H1 (cell line): ENCODE measurements around the gene PPME1. TPM values are rescaled to one million over a fixed set of nuclear protein-coding genes. Genes with fewer than 3 reads are reported as not detected.

Experiments used
- CTCF ChIA-PET: fragments of 300-600 bp; sonication (Branson Sonifier 250); formaldehyde crosslinking; loops from one replicate; lab custom pipeline; 2021; ENCODE audit not compliant: partially characterized antibody; lab: Charles Lee
- POLR2A ChIA-PET: fragments of 300-600 bp; sonication (Branson Sonifier 250); formaldehyde crosslinking; loops from one replicate; lab custom pipeline; 2021; ENCODE audit warnings: inconsistent platforms; ENCODE audit not compliant: partially characterized antibody; lab: Charles Lee
- DNase-seq, 2 experiments: peaks; one replicate each; pipeline versions ENCODE4 v3.0.0 to v3.0.0-alpha.2; 2010 to 2022; ENCODE audit warnings: low spot score in 2 of 2, low read depth in 1 of 2, mixed read lengths in 1 of 2
- FAIRE-seq: peaks from 2 replicates; lab custom pipeline; 2011; peaks lifted over from hg19 to GRCh38; lab: Jason Lieb, UNC
- H2AFZ ChIP-seq: 2 replicates; pipeline ENCODE4 v1.8.1; 2012; ENCODE audit warnings: low read length, inconsistent platforms
- H2AK5ac ChIP-seq: 2 replicates; pipeline ENCODE4 v1.6.1; 2013; ENCODE audit warnings: low read depth, low read length
- H2BK120ac ChIP-seq: replicated peaks from 2 replicates; pipeline ENCODE3; 2013; ENCODE audit warnings: low read depth, low read length, inconsistent platforms
- H2BK12ac ChIP-seq: 2 replicates; pipeline ENCODE4 v1.6.1; 2013; ENCODE audit warnings: low read depth, low read length
- H2BK15ac ChIP-seq: 2 replicates; pipeline ENCODE4 v1.6.1; 2013; ENCODE audit warnings: low read length
- H2BK20ac ChIP-seq: 2 replicates; pipeline ENCODE4 v1.6.1; 2013; ENCODE audit warnings: low read length
- H2BK5ac ChIP-seq: 2 replicates; pipeline ENCODE4 v1.6.1; 2013; ENCODE audit warnings: low read depth, low read length
- H3K14ac ChIP-seq: 2 replicates; pipeline ENCODE4 v1.6.1; 2013; ENCODE audit warnings: inconsistent platforms; ENCODE audit not compliant: insufficient read length
- H3K18ac ChIP-seq: 2 replicates; pipeline ENCODE4 v1.6.1; 2013; ENCODE audit warnings: low read length; ENCODE audit errors: extremely low read depth
- H3K23ac ChIP-seq: 2 replicates; pipeline ENCODE4 v1.6.1; 2013; ENCODE audit warnings: inconsistent platforms; ENCODE audit not compliant: insufficient read length
- H3K23me2 ChIP-seq: 2 replicates; pipeline ENCODE4 v1.6.1; 2013; ENCODE audit warnings: low read depth, low read length
- H3K27ac ChIP-seq: 2 replicates; pipeline ENCODE4 v1.6.1; 2011; ENCODE audit warnings: low read depth, low read length, inconsistent platforms
- H3K27me3 ChIP-seq, 4 experiments: replicated peaks in 1 of 4; 1 replicate in 1 of 4; 2 replicates in 3 of 4; pipeline versions ENCODE4 v1.6.1 to v1.8.1; 2011 to 2013; ENCODE audit warnings: low read length in 3 of 4, mild to moderate bottlenecking in 3 of 4, inconsistent platforms in 2 of 4, mixed read lengths in 2 of 4, moderate library complexity in 1 of 4; ENCODE audit not compliant: control insufficient read depth in 3 of 4, insufficient read depth in 3 of 4; ENCODE audit errors: extremely low read depth in 1 of 4
- H3K36me3 ChIP-seq, 4 experiments: 2 replicates each; pipeline versions ENCODE4 v1.6.1 to v1.8.1; 2011 to 2013; ENCODE audit warnings: mild to moderate bottlenecking in 4 of 4, low read length in 3 of 4, moderate library complexity in 2 of 4, control low read depth in 1 of 4, inconsistent platforms in 1 of 4; ENCODE audit not compliant: insufficient read depth in 4 of 4, control insufficient read depth in 2 of 4
- H3K4ac ChIP-seq: replicated peaks from 2 replicates; pipeline ENCODE3; 2013; ENCODE audit warnings: low read length, low read depth, mixed read lengths, inconsistent platforms; ENCODE audit not compliant: insufficient read length
- H3K4me1 ChIP-seq, 4 experiments: replicated peaks in 1 of 4; 1 replicate in 1 of 4; 2 replicates in 3 of 4; pipeline versions ENCODE4 v1.6.1 to v1.8.1; 2011 to 2013; ENCODE audit warnings: low read length in 3 of 4, inconsistent platforms in 2 of 4, mixed read lengths in 1 of 4; ENCODE audit not compliant: insufficient read depth in 4 of 4, control insufficient read depth in 3 of 4
- H3K4me2 ChIP-seq, 2 experiments: 2 replicates each; pipeline versions ENCODE4 v1.6.1 to v1.8.1; 2011 to 2013; ENCODE audit warnings: low read depth in 2 of 2, low read length in 2 of 2, control low read depth in 1 of 2, inconsistent platforms in 1 of 2, mild to moderate bottlenecking in 1 of 2; ENCODE audit not compliant: insufficient read depth in 1 of 2
- H3K4me3 ChIP-seq, 4 experiments: fragments of 200-600, 300-600 bp in 1 of 4; sonication (generic), shearing (Covaris generic), sonication (Bioruptor Twin) in 1 of 4; 2 replicates each; pipeline versions ENCODE4 v1.5.1 to v1.8.1; 2011 to 2016; ENCODE audit warnings: low read length in 4 of 4, low read depth in 3 of 4, control low read depth in 2 of 4, inconsistent platforms in 2 of 4, mild to moderate bottlenecking in 2 of 4, mixed read lengths in 1 of 4, moderate library complexity in 1 of 4; ENCODE audit not compliant: insufficient read depth in 2 of 4; ENCODE audit errors: extremely low read depth in 1 of 4
- H3K56ac ChIP-seq: replicated peaks from 2 replicates; pipeline ENCODE3; 2013; ENCODE audit warnings: low read depth, mild to moderate bottlenecking, mixed read lengths, low read length, inconsistent platforms; ENCODE audit not compliant: insufficient read length
- H3K79me1 ChIP-seq: 2 replicates; pipeline ENCODE4 v1.6.1; 2013; ENCODE audit warnings: low read depth, low read length, control low read depth
- H3K79me2 ChIP-seq, 2 experiments: 2 replicates each; pipeline versions ENCODE4 v1.6.1 to v1.8.1; 2012 to 2013; ENCODE audit warnings: low read length in 2 of 2, mild to moderate bottlenecking in 2 of 2, inconsistent platforms in 1 of 2; ENCODE audit not compliant: insufficient read depth in 2 of 2, control insufficient read depth in 1 of 2
- H3K9ac ChIP-seq, 4 experiments: replicated peaks in 1 of 4; 1 replicate in 1 of 4; 2 replicates in 3 of 4; pipeline versions ENCODE4 v1.6.1 to v1.8.1; 2011 to 2013; ENCODE audit warnings: low read depth in 3 of 4, low read length in 3 of 4, control low read depth in 2 of 4, mild to moderate bottlenecking in 2 of 4, moderate library complexity in 2 of 4, inconsistent platforms in 1 of 4; ENCODE audit errors: extremely low read depth in 1 of 4
- H3K9me3 ChIP-seq, 2 experiments: 2 replicates each; pipeline versions ENCODE4 v1.6.1 to v1.8.1; 2012 to 2013; ENCODE audit warnings: mild to moderate bottlenecking in 2 of 2, moderate library complexity in 2 of 2, control low read depth in 1 of 2, inconsistent platforms in 1 of 2, low read depth in 1 of 2, low read length in 1 of 2, mixed read lengths in 1 of 2; ENCODE audit not compliant: insufficient read depth in 2 of 2
- H4K20me1 ChIP-seq, 2 experiments: replicated peaks in 1 of 2; 2 replicates each; pipeline versions ENCODE3 to v1.8.1; 2011 to 2013; ENCODE audit warnings: inconsistent platforms in 2 of 2, low read length in 2 of 2, mild to moderate bottlenecking in 1 of 2; ENCODE audit not compliant: insufficient read depth in 2 of 2, control insufficient read depth in 1 of 2
- H4K5ac ChIP-seq: 2 replicates; pipeline ENCODE4 v1.6.1; 2013; ENCODE audit warnings: low read length, low read depth, mixed read lengths, inconsistent platforms; ENCODE audit not compliant: insufficient read length
- H4K8ac ChIP-seq: 2 replicates; pipeline ENCODE4 v1.8.0; 2013; ENCODE audit warnings: mild to moderate bottlenecking, moderate library complexity, low read length, inconsistent platforms; ENCODE audit not compliant: insufficient read depth; ENCODE audit errors: extremely low read depth
- H4K91ac ChIP-seq: replicated peaks from 2 replicates; pipeline ENCODE3; 2013; ENCODE audit warnings: low read length, mixed read lengths, inconsistent platforms; ENCODE audit not compliant: insufficient read length
- NANOG ChIP-seq: IDR thresholded peaks from 2 replicates; pipeline ENCODE4 v1.6.1; 2011; ENCODE audit warnings: low read length, low read depth, mild to moderate bottlenecking, inconsistent platforms; ENCODE audit not compliant: insufficient read depth, poor library complexity, severe bottlenecking
- POLR2AphosphoS5 ChIP-seq: IDR thresholded peaks from 2 replicates; pipeline ENCODE4 v1.6.1; 2011; ENCODE audit warnings: low read depth, low read length
- RAD21 ChIP-seq, 2 experiments: IDR thresholded peaks in 1 of 2; conservative IDR thresholded peaks in 1 of 2; 2 replicates each; pipeline ENCODE4 v1.6.1; 2011; ENCODE audit warnings: low read depth in 2 of 2, low read length in 2 of 2, improper control_type of control experiment in 1 of 2, inconsistent platforms in 1 of 2, mild to moderate bottlenecking in 1 of 2, moderate library complexity in 1 of 2
- RXRA ChIP-seq: IDR thresholded peaks from 2 replicates; pipeline ENCODE4 v1.6.1; 2011; ENCODE audit warnings: low read depth, mild to moderate bottlenecking, low read length, moderate library complexity; ENCODE audit not compliant: insufficient read depth
- SAP30 ChIP-seq: fragments of 300-600 bp; sonication (generic); IDR thresholded peaks from 2 replicates; pipeline ENCODE4 v1.7.1; 2012; ENCODE audit warnings: low read length, moderate library complexity, mild to moderate bottlenecking, inconsistent platforms; ENCODE audit not compliant: insufficient read depth, insufficient replicate concordance
- ZNF274 ChIP-seq: IDR thresholded peaks from 2 replicates; pipeline ENCODE4 v1.7.0; 2012; ENCODE audit warnings: low read length, borderline replicate concordance; ENCODE audit errors: extremely low read depth
- WGBS, 2 experiments: shearing (Covaris generic) in 1 of 2; methylation state at CpG; one replicate each; pipeline versions ENCODE4 v1.1.6 to v1.1.7; 2013 to 2015; ENCODE audit warnings: low lambda C conversion rate in 2 of 2, mixed read lengths in 2 of 2, inconsistent platforms in 1 of 2, low coverage in 1 of 2, missing lambda C conversion rate in 1 of 2; ENCODE audit not compliant: insufficient replicate concordance in 2 of 2, insufficient coverage in 1 of 2, insufficient read length in 1 of 2; ENCODE audit errors: extremely low coverage in 1 of 2, missing lambda C conversion rate in 1 of 2; 5-methylcytosine and 5-hydroxymethylcytosine counted together
- polyA plus RNA-seq, 7 experiments: library from polyadenylated mRNA; depleted of rRNA in 3 of 7; stranded (reverse) in 5 of 7; unstranded in 2 of 7; fragments of >200 nt in 5 of 7; fragments of 200-250 nt in 2 of 7; gene quantifications; 1 replicate in 5 of 7; 2 replicates in 1 of 7; 4 replicates in 1 of 7; pipeline versions ENCODE4 v1.2.1 to v1.2.3, GENCODE V29; 2011 to 2013; ENCODE audit warnings: missing spikeins in 2 of 7, mixed read lengths in 2 of 7
- total RNA-seq: library from RNA; stranded (reverse); fragmentation: NEBNext Ultra II Directional; extraction: Animal tissue kit (Norgen Biotek cat#: 25700); gene quantifications from 2 replicates; pipeline ENCODE4 v1.2.1, GENCODE V29; 2021

The PPME1 gene
- total and polyA plus RNA-seq, 2 of the 8 experiments (the other 6 are each of a cell fraction or from before 2014, with no cell fraction given) = 55.1 to 64.5 TPM

GRCh38 chr11:74171630-74171968 is 510 bp downstream of the PPME1 start:
- H2AFZ ChIP-seq = peak overlapping the region; percentile 50; the same call in 1 of the 2 replicates
- H4K20me1 ChIP-seq = no peaks in the 10 kb centered on the region
- WGBS, 2 experiments = 5% methylated on average over 5 of the region's 5 CpGs; no CpG with 5 or more reads in 1 of the 2 experiments
- TF ChIP-seq SAP30 (no peak), RXRA (no peak), RAD21 (IDR thresholded peaks at IDR 0.05 in 1 of 2, conservative IDR thresholded peaks at IDR 0.05 in 1 of 2; ENCODE audit: low read depth in 2 of 2, low read length in 2 of 2) (no peak), NANOG (no peak), POLR2AphosphoS5 (no peak), ZNF274 (no peak)

More at GRCh38 chr11:74171630-74171968, 510 bp downstream of the PPME1 start:
- POLR2A ChIA-PET = interaction anchor here (1.0 to 3.3 kb wide), 4 partner anchors 15 to 323 kb away, joined by 3 to 18 read pairs (median 4); no protein-coding TSS in a partner anchor
- Histone ChIP-seq H2BK120ac (no peak overlapping the region), H2BK20ac (no peak overlapping the region), H2BK5ac (peak overlapping the region; percentile 68), H3K36me3 (peaks cover 2 to 12% (median 7%) of the 10 kb centered on the region in 4 experiments; a peak in 4 of 8 replicates), H4K91ac (no peak overlapping the region), H4K5ac (no peak overlapping the region), H3K23ac (no peak overlapping the region), H3K9me3 (no peaks in the 10 kb centered on the region), H2AK5ac (no peak overlapping the region), H3K56ac (no peak overlapping the region), H3K4me3 (peak overlapping the region; percentile 75 to 90 (median 78)), H3K9ac (peak overlapping the region; percentile 64 to 97 (median 72)), H2BK12ac (0 out of 2 replicates have a peak overlapping the region, but pooled peaks have one; percentile 27), H3K79me2 (peaks cover 6 to 51% of the 10 kb centered on the region in 2 experiments; a peak in 3 of 4 replicates), H3K79me1 (no peaks in the 10 kb centered on the region; the same call in 1 of the 2 replicates), H2BK15ac (no peak overlapping the region), H3K23me2 (peaks cover 14% of the 10 kb centered on the region), H3K4ac (no peak overlapping the region), H4K8ac (no peak overlapping the region), H3K4me1 (peaks cover 2 to 7% (median 4%) of the 10 kb centered on the region in 4 experiments; a peak in 3 of 7 replicates), H3K27me3 (no peaks in the 10 kb centered on the region), H3K18ac (no peak overlapping the region), H3K4me2 (peak overlapping the region; percentile 68 to 99), H3K27ac (peak overlapping the region; percentile 76), H3K14ac (no peak overlapping the region)
- FAIRE-seq = no peak
- no peak for DNase-seq
- CTCF ChIA-PET = interaction anchor here (0.7 to 1.5 kb wide), 2 partner anchors 28 to 58 kb away, joined by 3 to 5 read pairs; no protein-coding TSS in a partner anchor
